GM18861 (cell line): Measurements from ENCODE around the gene HSBP1L1.

Experiments used
- ATAC-seq: cut with Tn5 transposase; IDR thresholded peaks from one replicate; pipeline ENCODE4 v1.9.1; 2021; ENCODE audit not compliant: unreplicated experiment

The HSBP1L1 gene

GRCh38 chr18:79944126-79944731 is 20.2 kb upstream of the HSBP1L1 start:
- no peak for ATAC-seq

- ATAC-seq = no peak
Observed at GRCh38 chr18:79944746-79945117, 19.7 kb upstream of the HSBP1L1 start.

- no peak for ATAC-seq
Observed at GRCh38 chr18:79945118-79946042, 19.1 kb upstream of the HSBP1L1 start.

GRCh38 chr18:79947054-79947755 is 17.2 kb upstream of the HSBP1L1 start:
- no peak for ATAC-seq

- ATAC-seq = no peak
Observed at GRCh38 chr18:79947881-79948610, 16.4 kb upstream of the HSBP1L1 start.

- ATAC-seq = no peak
Observed at GRCh38 chr18:79948719-79949411, 15.6 kb upstream of the HSBP1L1 start.

- ATAC-seq = no peak
Observed at GRCh38 chr18:79949697-79950487, 14.6 kb upstream of the HSBP1L1 start.

GRCh38 chr18:79950515-79951341 is 13.7 kb upstream of the HSBP1L1 start:
- no peak for ATAC-seq

- ATAC-seq = peak; percentile 49
Observed at GRCh38 chr18:79951545-79952455, 12.6 kb upstream of the HSBP1L1 start, which contains the start of gene SLC66A2. Gene SLC66A2, minus strand, starts transcription at chr18:79951653. Its CDS starts 727 bp downstream, at chr18:79950926.

GRCh38 chr18:79952456-79952995 is 11.9 kb upstream of the HSBP1L1 start:
- ATAC-seq = no peak

GRCh38 chr18:79952996-79953559 is 11.4 kb upstream of the HSBP1L1 start:
- no peak for ATAC-seq

- ATAC-seq = no peak
Observed at GRCh38 chr18:79953971-79954651, 10.3 kb upstream of the HSBP1L1 start.

- ATAC-seq = no peak
Observed at GRCh38 chr18:79954791-79955190, 9.7 kb upstream of the HSBP1L1 start.

- ATAC-seq = no peak
Observed at GRCh38 chr18:79955302-79956075, 9.0 kb upstream of the HSBP1L1 start.

- no peak for ATAC-seq
Observed at GRCh38 chr18:79956276-79956675, 8.2 kb upstream of the HSBP1L1 start.

- ATAC-seq = no peak
Observed at GRCh38 chr18:79958981-79959380, 5.5 kb upstream of the HSBP1L1 start.
